SHP77 (cell line): ENCODE data around the gene PTPN21.
A peak's percentile ranks its signal among the peaks of the same experiment; 100 is the strongest.

Experiments used
- DNase-seq, 2 experiments: peaks; one replicate each; lab custom pipeline; 2025; lab: John Stamatoyannopoulos, UW

Gene PTPN21

DNA sequence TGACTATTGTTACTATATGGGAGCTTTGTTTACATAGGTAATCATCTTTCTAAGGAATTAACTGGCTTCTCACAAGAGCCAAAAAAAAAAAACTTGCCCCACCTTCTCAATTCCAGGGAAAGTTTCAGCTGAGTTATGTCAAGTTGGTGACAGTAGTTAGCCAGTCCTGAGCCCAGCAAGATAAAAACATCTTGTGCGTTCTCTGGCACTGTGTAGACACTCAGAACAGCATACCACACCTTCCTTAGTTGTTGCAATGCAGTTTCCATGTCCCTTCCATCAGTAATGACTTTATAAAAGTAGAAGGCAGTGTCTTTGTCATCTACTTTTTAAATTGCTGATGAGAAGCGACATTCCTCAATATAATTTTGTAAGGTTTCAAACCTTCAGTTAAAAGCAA, 50.2 kb downstream of the PTPN21 start:
- DNase-seq, result no peak

DNA sequence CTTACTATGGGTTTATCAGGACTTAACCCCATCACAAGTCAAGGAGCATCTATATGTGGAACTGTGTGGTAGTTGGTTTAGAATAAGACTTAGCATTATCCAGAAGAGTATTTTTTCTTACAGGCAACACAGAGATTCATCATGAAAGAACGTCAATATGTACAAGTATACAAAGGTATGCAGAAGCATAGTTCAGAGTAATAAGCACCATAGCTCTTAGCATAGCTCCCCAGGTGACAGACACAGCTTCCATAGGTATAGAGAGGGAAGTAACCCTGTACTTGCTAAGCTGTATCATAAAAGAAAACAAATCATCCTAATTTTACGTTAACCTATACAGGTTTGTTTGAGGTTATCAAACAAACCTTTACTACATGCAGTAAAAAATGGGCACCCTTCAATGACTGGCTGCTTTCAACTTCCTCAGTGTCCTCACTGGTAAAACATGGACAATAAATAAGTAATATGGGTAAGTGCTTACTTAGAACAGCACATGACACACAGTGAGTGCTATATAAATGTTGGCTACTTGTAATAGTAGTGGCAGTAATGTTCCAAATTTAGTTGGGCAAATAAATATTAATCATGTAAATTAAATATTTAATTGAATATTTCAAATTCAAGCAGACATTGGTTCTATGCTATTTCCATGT, 50.9 kb downstream of the PTPN21 start:
- DNase-seq, result no peak

DNA sequence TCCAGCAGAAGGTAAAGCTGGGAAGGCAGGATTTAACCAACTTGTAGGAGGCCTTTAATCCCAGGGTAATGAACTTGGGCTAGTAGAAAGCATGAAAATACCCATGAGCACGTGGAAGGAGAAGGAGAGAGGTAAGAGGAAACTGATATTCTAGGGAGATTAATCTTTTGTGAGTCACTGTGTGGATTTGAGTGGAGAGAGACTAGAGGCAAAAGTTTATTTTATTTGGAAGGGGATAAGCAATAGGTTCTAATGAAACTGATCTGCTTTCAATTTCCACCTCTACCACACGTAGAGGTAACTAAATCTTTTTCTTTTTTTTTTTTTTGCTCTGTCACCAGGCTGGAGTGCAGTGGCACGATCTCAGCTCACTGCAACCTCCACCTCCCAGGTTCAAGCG, 52.1 kb downstream of the PTPN21 start:
- no peak for DNase-seq

DNA sequence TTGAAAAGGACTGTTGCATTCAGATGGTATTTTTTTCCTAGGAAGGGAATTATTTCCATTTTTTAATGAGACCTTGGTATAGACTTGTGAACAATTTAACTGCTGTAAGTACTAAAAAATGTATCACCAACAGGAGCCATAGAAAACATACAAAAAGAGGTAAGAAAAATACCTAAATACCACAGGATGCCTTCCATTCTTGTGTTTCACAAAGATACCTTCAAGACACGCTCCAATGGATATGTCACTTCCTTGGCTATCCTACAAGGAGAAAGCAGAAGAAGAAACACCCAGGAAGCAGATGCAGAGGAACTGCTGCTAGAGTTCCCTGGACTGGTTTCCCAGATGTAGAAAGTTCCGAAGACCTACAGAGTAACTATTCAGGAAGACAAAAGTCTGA, 54.2 kb downstream of the PTPN21 start:
- DNase-seq, result no peak

DNA sequence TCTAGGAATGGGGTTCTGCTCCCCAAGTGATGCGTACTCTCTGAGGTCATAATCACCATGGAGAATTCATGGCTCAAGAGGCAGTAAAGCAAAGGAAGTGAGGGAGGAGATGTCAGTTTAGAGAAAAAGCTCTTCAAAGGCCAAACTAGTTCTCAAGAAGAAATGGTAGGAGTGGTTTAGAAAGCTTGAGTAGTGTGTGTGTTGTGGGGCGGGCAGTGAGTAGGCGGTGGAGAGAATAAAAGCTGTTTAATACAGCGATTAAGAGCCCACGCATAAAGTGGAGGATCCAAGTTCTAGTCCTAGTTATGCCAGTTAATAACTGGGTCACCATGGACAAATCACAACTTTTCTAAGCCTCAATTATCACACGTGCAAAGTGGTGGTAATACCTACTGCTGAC, 55.6 kb downstream of the PTPN21 start:
- no peak for DNase-seq

DNA sequence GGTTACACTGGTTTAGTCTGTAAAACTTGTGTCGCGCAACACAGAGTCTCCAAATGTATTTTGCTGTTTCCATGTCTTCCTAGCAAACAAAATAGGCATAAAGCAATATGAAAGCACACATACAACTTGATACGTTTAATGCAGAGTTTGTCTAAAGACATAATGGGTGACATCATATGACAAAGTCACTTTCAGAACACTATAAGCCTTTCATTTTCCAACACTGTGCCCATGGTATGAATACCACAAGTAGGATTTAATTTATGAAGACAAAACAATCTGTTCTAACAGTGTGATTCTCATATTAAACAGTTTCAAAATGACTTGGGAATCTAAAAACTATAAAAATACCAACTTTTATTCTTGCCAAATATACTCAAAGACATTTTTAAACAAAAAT, 58.4 kb downstream of the PTPN21 start:
- no peak for DNase-seq

DNA sequence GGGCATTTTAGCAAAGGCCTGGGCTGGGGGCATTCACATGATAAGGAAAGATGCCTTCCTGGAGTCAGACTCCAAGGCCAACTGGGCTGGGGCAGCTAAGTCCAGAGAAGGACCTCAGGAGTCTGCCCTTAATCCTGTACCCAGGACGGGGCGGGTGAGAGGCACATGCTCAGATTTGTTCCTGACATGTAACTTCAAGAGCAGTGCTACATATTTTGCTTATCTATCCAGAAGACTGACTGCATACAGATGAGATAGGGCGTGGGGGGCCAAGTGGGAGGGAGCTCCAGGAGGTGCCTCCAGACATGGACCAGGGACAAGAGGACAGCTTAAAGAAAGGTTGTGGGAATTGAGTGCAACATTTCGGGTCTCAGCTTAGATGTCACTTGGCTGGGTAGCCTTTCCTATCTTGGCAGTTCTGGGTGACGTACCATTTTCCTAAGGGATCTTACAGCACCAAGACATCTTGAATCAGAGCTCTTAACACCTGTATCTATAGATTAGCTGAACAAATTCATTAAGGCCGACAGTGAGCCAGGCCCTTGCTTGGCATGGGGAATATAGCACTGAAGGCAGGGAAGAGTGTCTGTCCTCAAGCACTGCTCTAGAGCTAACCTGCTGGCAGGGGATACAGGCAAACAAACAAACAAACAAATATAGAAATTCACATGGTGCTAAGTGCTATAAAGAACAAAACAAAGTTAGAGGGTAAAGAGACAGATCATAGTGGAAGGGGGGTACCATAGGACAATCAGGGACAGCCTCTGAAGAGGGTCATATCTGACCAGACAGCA, 61.2 kb downstream of the PTPN21 start:
- DNase-seq, result no peak

DNA sequence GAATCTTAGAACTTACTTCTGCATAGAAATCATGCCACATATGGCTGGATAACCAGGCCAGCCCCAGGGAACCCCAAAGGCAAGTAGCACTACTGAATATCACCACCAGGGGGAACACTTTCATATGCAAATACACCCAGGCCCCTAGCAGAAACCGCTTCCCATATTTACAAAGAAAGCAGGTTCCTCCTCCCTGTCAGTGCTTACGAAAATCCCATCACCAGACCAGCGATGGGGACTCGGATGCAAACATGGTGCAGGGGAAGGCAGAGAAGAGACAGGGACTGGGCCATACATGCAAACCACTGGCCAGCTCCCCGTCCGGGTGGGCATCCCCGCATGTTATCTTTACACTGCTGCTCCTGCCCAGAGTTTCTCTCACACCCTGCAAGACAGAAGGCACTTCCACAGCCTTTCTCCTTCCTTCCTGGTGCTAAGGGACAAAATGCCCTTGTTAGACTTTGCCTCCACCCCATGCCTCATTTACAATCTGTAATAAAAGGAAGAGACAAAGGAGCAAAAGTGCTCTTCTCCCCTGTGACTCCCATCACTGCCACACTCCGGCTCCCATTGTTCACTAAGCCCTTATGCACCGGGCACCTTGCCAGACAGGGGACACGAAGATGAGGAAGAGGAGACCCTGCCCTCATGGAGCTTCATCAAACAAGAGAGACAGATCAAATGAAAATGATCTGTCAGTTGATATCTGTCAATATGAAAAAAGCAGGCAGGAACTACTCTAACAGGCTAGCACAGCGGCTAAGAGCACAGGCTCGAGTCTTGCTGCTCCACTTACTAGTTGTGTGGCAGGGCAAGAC, 62.3 kb downstream of the PTPN21 start:
- DNase-seq, result peak; percentile 71

DNA sequence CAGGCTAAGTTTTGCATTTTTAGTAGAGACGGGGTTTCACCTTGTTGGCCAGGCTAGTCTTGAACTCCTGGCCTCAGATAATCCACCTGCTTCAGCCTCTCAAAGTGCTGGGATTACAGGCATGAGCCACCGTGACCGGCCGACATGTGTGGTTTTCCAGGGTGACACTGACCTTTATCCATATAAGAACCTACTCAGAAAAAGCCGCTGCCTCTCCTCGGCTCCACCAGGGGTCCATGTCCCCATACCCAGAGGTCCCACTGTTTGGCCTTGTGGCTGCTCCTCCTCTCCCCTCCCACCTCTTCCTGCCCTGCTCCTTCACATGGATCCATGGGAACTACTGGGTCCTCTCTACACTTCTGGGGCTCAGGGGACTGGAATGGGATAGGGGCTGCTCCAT, 64.6 kb downstream of the PTPN21 start:
- no peak for DNase-seq

DNA sequence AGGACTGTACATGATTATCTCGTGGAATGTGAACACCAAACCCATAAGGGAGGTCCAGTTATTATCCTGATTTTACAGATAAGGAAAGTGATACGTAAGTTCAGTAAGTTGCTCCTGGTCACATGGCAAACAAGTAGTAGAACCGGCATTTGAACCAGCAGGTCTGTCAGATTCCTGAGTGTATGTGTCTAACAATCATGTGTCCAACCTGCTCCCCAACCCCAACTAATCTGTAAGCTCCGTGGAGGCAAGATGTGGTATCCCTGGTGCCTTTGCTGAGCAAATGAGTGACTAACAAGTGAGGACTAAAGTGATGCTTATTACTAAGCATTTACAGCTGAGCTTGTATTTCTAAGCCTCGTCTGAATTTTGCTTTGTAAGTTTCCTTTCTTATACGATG, 65.9 kb downstream of the PTPN21 start:
- DNase-seq, result no peak

DNA sequence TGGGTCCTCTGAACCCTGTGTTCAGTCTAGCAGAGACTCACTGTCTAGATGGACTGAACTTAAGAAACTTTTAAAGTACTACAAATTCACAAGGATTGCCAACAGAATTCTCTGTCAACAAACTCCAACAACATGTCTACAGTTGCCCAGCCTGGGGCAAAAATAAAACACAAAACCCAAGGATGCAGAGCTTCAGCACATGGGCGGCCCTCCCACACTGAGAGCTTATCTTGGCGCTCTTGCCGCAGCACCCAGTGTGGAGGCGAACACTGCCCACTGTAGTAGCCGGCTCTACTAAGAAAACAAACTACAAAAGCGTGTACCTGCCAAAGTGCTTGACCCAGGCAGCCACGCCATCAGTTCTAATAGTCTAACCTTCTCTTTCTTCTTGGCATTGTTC, 66.7 kb downstream of the PTPN21 start:
- DNase-seq, result no peak

DNA sequence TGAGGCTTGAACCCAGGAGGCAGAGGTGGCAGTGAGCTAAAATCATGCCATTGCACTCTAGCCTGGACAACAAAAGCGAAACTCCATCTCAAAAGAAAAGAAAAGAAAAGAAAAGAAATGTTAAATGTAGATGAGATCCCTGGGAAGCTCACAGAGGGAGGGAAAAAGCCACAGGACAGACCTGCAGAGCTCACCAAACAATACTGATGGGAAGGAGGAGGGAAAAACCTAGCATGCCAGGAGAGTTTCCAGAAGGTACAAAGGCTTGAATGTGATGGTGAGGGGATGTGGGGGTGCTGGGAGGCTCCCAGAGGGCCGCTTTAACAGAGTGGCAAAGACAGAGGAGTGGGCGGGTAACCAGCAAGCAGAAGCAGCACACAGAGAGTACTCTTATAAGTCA, 72.3 kb downstream of the PTPN21 start:
- no peak for DNase-seq

DNA sequence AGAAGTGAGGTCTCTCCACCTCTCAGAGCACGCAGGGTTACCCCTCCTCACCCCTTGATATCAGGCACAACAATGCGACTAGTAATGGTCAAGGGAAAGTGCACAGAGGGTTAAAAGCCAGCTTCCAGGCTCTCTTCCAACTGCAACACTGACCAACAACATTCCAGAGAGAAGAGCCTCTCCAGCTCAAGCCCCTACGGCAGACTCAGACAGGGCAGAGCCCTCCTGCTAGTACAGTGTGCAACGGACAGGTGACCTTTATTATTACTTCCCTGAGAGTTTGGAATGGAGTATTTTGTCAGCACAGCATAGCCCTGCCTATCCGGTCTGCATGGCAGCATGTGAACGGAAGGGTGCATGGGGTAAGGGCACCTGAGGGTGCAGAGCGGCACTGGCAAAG, 73.0 kb downstream of the PTPN21 start:
- DNase-seq, result no peak

DNA sequence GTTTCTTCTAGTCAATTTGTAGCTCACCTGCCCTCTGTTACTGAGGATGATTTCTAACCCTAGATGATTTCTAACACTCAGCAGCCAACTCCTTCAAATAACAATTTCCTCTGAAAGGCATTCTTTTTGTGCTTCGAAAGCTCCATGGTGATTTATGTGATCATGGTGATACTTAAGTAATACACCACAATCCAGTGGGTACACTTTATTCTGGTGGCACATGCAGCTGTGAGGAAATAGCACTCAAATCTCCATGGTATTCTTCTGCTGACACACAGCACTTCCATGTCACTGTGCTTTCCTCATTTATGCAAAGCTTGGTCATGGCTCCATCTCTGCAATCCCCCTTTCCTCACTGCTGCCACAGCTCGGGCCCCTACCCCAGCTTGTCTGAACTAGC, 73.7 kb downstream of the PTPN21 start:
- DNase-seq, result no peak

DNA sequence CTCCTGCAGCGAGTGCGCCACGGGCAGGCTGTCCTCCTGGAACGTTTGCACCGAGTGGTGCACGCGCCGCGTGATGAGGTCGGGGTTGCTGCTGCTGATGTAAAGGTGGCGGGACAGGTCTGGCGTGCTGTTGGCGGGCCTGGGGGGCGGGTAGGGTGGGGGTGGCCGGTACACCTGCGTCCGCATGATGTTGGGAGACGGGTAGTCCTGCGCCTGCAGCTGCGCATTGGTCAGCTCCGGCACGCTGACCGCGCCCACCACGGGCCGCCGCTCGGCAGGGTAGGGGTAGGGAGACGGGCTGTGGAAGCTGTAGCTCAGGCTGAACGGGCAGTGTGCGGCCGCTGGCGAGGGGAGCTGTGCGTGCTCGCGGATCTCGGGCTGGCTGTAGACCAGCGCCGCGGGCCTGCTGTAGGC, 75.2 kb downstream of the PTPN21 start:
- DNase-seq, result no peak

DNA sequence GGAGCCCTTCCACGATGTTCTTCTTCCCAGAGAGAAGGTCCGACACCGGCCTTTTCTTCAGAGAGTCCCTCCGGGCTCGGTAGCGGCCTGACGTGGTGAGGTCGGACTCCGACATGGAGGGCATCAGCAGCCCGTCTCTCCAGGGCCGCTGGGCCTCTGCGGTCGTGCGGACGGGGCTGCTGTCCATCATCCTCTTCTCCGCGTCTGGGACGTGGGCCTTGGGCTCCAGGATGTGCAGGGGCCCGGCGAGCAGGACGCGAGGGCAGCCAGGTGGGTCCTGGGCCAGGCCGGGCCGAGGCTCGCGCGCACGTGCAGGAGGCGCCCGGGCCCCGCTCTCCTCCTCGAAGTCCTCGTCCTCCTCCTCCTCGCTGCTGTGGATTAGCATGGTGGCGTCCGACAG, 75.9 kb downstream of the PTPN21 start:
- no peak for DNase-seq

DNA sequence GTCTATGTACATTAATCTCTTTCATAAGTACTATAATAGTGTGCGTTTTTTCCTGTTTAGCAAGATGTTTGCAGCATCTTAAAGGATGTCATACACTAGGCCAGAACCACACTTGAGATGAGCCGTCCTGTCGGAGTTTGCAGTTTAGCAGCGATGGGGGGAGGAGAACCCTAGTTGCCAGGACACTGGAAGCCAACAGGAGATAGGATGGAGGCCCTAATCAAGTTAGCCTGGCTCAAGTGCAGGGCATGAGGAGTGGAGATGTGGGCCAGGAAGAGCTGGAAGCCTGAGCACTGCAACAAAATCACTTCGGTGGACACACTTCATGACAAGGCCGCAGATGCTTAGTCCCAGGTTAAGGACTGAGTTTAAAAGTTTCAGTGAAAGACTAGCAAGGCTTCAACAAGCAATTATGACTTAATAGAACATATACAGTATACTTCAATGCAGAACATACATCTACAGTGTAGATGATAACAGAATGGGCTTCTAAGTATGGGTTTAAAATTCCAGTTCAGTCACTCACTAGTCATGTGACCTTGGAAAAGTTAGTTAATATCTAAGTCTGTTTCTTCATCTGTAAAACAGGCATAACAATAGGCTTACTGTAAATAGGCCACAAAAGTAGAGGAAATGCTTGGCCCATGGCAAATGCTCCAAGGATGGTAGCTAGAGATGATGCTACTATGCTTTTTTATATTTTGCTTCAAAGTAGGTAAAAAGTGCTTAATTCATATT, 77.1 kb downstream of the PTPN21 start:
- no peak for DNase-seq

DNA sequence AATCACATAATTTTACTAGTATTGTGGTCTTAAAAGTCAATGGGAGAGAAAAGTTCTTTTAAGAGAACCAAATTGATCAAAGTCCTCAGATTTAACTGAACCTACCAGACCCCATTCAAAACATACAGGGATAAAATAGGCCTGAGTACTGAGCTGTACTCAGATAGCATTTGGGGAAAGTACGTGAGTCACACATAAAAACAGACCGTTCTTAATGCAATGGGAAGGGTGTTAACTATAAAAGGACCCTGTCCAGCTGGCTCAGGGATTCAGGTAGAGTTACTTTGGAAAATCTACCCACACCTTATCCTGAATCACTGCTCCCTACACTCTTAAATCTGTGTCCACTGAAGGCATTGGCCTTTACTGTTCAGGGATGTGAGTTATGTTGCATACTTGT, 78.0 kb downstream of the PTPN21 start:
- DNase-seq, result no peak

DNA sequence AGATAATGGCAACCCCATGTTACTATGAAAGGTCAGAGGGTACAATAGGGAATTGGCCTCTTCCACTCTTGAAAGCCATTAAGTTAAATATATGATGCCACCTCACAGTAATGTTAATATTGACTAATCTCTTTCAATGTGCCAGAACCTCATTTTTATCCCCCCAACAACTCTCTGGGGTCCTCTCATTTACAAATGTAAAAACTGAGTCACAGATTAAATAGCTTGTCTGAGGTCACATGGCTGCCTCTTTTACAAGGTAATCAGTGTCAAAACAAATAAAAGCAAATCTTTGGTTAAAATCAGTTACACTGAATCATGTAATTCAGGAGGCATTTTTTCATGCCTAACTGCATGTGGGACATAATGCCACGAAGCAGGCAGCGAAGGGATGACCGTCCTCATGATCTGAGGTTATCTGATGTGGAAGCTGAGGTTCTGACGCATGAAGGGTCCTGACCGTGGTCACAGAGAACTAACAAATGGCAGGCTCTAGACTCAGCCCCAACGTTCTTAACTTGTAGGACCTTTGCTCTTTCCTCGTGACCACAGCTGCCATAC, 78.5 kb downstream of the PTPN21 start:
- no peak for DNase-seq

DNA sequence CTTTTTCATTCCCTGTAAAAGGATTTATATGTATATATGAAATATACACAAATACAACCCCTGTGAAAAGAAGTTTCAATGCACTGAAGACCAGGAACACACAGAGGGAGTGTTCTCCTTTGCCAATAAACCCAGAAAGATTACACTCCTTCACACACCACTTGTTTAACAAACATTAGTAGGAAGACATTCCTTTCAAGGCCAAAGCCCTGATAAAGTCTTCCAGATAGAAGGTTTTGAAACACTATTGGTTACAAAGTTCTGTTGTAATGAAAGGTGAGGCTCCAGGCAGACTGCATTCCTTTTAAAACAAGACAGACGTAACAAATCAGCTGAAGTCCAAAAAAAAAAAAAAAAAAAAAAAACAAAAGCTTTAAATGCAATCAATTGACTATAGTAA, 81.0 kb downstream of the PTPN21 start:
- DNase-seq, result no peak

DNA sequence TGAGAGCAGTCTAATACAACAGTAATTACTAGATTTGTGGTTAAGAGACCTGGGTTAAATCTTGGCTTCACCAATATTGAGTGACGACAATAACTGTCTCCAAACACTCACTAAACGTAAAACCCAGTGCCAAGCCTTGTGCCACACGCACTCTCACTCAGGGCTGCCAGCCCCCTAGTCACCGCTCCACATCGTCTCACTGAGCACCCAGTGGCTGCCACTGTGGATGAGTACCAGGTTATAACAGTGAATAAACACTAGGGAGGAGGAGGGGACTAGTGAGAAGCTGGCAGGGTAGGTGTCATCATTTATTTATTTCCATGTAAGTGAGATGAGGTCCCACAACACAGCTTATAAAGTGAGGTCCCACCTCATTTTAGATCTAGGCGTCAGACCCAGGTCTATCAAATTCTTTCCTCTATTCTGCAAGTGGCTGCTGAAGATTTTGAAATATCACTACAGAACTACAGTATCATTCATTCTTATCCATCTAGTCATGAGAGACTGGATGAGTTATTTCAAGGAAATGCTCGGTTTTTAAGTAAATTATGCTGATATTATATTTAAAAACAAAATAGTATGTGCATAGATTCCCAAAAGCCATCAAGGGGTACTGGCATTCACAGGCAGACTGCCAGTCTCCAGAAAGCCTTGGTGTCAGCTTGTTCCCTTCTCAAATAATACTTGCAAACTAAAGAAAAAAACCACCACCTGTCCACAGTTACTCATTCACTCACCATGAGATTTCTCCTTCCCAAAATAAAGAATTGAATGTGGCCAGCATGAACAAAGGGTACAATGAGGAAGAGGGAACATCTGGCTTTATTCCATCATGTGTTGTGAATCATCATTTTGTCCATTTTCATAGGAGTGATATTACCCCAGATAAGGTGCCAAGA, 84.0 kb downstream of the PTPN21 start:
- no peak for DNase-seq
